OCI-LY7 (cell line): ENCODE data around the gene TAS2R1. TPM values are rescaled to one million over a fixed set of nuclear protein-coding genes. Genes with fewer than 3 reads are reported as not detected.
"Not testable (repeated sequence)": the region's sequence is repeated elsewhere in the genome, so short reads cannot be mapped to it uniquely, and the experiment has no call there.

ENCODE experiments used
- BruUV-seq: library from RNA; stranded (reverse); fragments of 400-500 nt; replicated peaks from 2 replicates; lab custom pipeline; 2021; lab: Mats Ljungman, UMichigan
- CTCF ChIA-PET: fragments of 300-600 bp; sonication (Branson Sonifier 250); formaldehyde crosslinking; loops from one replicate; lab custom pipeline; 2022; ENCODE audit warnings: antibody characterized with exemption; ENCODE audit not compliant: unreplicated experiment; lab: Charles Lee
- POLR2A ChIA-PET: fragments of 300-600 bp; sonication (Branson Sonifier 250); formaldehyde crosslinking; loops from one replicate; lab custom pipeline; 2022; ENCODE audit warnings: antibody characterized with exemption; lab: Charles Lee
- DNase-seq: peaks from one replicate; pipeline ENCODE4 v3.0.0-alpha.2; 2015; ENCODE audit warnings: low spot score
- H2AFZ ChIP-seq: fragments of 200-600 bp; sonication (generic), shearing (Covaris generic); 2 replicates; pipeline ENCODE4 v1.6.1; 2014; ENCODE audit warnings: mild to moderate bottlenecking, antibody characterized with exemption, low read length, moderate library complexity
- H3K27ac ChIP-seq: fragments of 200-600 bp; sonication (generic); 2 replicates; pipeline ENCODE4 v1.5.1; 2014; ENCODE audit warnings: mixed run types, low read depth, mild to moderate bottlenecking, moderate library complexity, low read length, inconsistent platforms; ENCODE audit not compliant: poor library complexity, severe bottlenecking
- H3K36me3 ChIP-seq: fragments of 200-600 bp; sonication (generic); 2 replicates; pipeline ENCODE4 v1.6.1; 2014; ENCODE audit warnings: mild to moderate bottlenecking, antibody characterized with exemption, low read length, moderate library complexity, mixed read lengths; ENCODE audit not compliant: insufficient read depth
- H3K4me1 ChIP-seq: fragments of 200-600 bp; sonication (generic); 2 replicates; pipeline ENCODE4 v1.5.1; 2014; ENCODE audit warnings: mild to moderate bottlenecking, low read length; ENCODE audit not compliant: insufficient read depth, poor library complexity, severe bottlenecking
- H3K4me2 ChIP-seq: fragments of 200-600 bp; sonication (generic); 2 replicates; pipeline ENCODE4 v1.6.1; 2014; ENCODE audit warnings: mild to moderate bottlenecking, low read length
- H3K4me3 ChIP-seq: fragments of 200-600 bp; sonication (generic); 2 replicates; pipeline ENCODE4 v1.5.1; 2014; ENCODE audit warnings: mild to moderate bottlenecking, low read depth, low read length; ENCODE audit not compliant: poor library complexity, severe bottlenecking
- H3K79me2 ChIP-seq: fragments of 200-600 bp; sonication (generic); 2 replicates; pipeline ENCODE4 v1.6.1; 2016; ENCODE audit warnings: low read depth, mild to moderate bottlenecking, low read length, moderate library complexity, mixed read lengths; ENCODE audit not compliant: insufficient read depth
- H3K9me2 ChIP-seq: fragments of 200-600 bp; sonication (generic); 2 replicates; pipeline ENCODE4 v1.6.1; 2016; ENCODE audit warnings: mild to moderate bottlenecking, low read length, mixed read lengths; ENCODE audit not compliant: insufficient read depth
- H3K9me3 ChIP-seq: fragments of 200-600 bp; sonication (generic); 2 replicates; pipeline ENCODE4 v1.6.1; 2014; ENCODE audit warnings: mild to moderate bottlenecking, mixed run types, low read length, mixed read lengths
- H4K20me1 ChIP-seq: fragments of 200-600 bp; sonication (generic); 2 replicates; pipeline ENCODE4 v1.6.1; 2014; ENCODE audit warnings: mild to moderate bottlenecking, antibody characterized with exemption, low read length, moderate library complexity, mixed read lengths; ENCODE audit not compliant: insufficient read depth
- CTCF ChIP-seq: fragments of 200-600 bp; sonication (generic); conservative IDR thresholded peaks from 2 replicates; pipeline ENCODE4 v1.5.1; 2014; ENCODE audit warnings: mild to moderate bottlenecking, antibody characterized with exemption, low read length, moderate library complexity, mixed read lengths
- EZH2phosphoT487 ChIP-seq: fragments of 200-600 bp; sonication (generic); IDR thresholded peaks from 2 replicates; pipeline ENCODE4 v1.6.1; 2018; ENCODE audit warnings: low read depth, borderline replicate concordance, mild to moderate bottlenecking, mixed run types, antibody characterized with exemption, low read length, moderate library complexity, mixed read lengths
- intact Hi-C: fragments of 100-400 bp; cut with micrococcal nuclease; formaldehyde crosslinking; loops from one replicate; pipeline ENCODE4 v1.10.0; 2022; ENCODE audit not compliant: unreplicated experiment
- total RNA-seq, 2 experiments: library from RNA; depleted of rRNA in 1 of 2; stranded (reverse); fragments of >200 nt in 1 of 2; shearing (Covaris generic) in 1 of 2; gene quantifications; 2 replicates each; pipeline ENCODE4 v1.2.3, GENCODE V29; 2014 to 2022

Gene TAS2R1
- total RNA-seq, 2 experiments from 2014 or later, result not detected

- no peaks in the 10 kb centered on the region for H4K20me1 ChIP-seq
- H3K27ac ChIP-seq, result no peak overlapping the region
- H3K36me3 ChIP-seq, result no peaks in the 10 kb centered on the region
- CTCF ChIA-PET, result no interaction called here
- BruUV-seq, result no TSS peak
- no peaks in the 10 kb centered on the region for H3K4me1 ChIP-seq
- no peaks in the 10 kb centered on the region for H3K9me2 ChIP-seq
- no peaks in the 10 kb centered on the region for H3K79me2 ChIP-seq
- POLR2A ChIA-PET, result no interaction called here
- intact Hi-C loops, result no loop called here
- no peak for DNase-seq
- no peak overlapping the region for H3K4me3 ChIP-seq
- TF ChIP-seq EZH2phosphoT487 (no peak), CTCF (no peak)
- no peak overlapping the region for H3K4me2 ChIP-seq
- H3K9me3 ChIP-seq, result no peaks in the 10 kb centered on the region
- H2AFZ ChIP-seq, result no peak overlapping the region
These were observed 29.0 kb downstream of the TAS2R1 start for GRCh38 chr5:9601055-9601739.

GRCh38 chr5:9599391-9599790 lies 30.8 kb downstream of the TAS2R1 start:
- CTCF ChIA-PET, result no interaction called here

GRCh38 chr5:9598329-9598728 lies 31.8 kb downstream of the TAS2R1 start:
- H3K27ac ChIP-seq, BruUV-seq, DNase-seq: not testable (repeated sequence)

More at GRCh38 chr5:9599391-9599790, 30.8 kb downstream of the TAS2R1 start:
- no peak for DNase-seq
- H2AFZ ChIP-seq, result no peak overlapping the region
- no peak overlapping the region for H3K4me2 ChIP-seq
- H3K9me3 ChIP-seq, result no peaks in the 10 kb centered on the region
- no peaks in the 10 kb centered on the region for H3K36me3 ChIP-seq
- no peak overlapping the region for H3K4me3 ChIP-seq
- no peaks in the 10 kb centered on the region for H3K79me2 ChIP-seq
- intact Hi-C loops, result no loop called here
- H3K27ac ChIP-seq, result no peak overlapping the region
- POLR2A ChIA-PET, result no interaction called here
- no TSS peak for BruUV-seq
- TF ChIP-seq EZH2phosphoT487, result no peak
- TF ChIP-seq CTCF, result no peak
- H3K4me1 ChIP-seq, result no peaks in the 10 kb centered on the region
- H3K9me2 ChIP-seq, result no peaks in the 10 kb centered on the region
- H4K20me1 ChIP-seq, result no peaks in the 10 kb centered on the region

GRCh38 chr5:9597322-9597721 lies 32.8 kb downstream of the TAS2R1 start:
- H3K9me3 ChIP-seq, H3K79me2 ChIP-seq, BruUV-seq, H3K4me3 ChIP-seq, CTCF ChIA-PET, H3K9me2 ChIP-seq, intact Hi-C loops, H2AFZ ChIP-seq, H3K4me1 ChIP-seq, H3K36me3 ChIP-seq, H3K4me2 ChIP-seq, H3K27ac ChIP-seq, DNase-seq, H4K20me1 ChIP-seq: not testable (repeated sequence)
- POLR2A ChIA-PET, result interaction anchor here (0.9 kb wide), 1 partner anchor 9 kb away, joined by 3 read pairs; no protein-coding TSS in a partner anchor

More at GRCh38 chr5:9598329-9598728, 31.8 kb downstream of the TAS2R1 start:
- CTCF ChIA-PET, H3K9me2 ChIP-seq, H3K9me3 ChIP-seq, intact Hi-C loops, H2AFZ ChIP-seq, H3K36me3 ChIP-seq, H4K20me1 ChIP-seq, POLR2A ChIA-PET, H3K4me3 ChIP-seq, H3K4me2 ChIP-seq, H3K4me1 ChIP-seq, H3K79me2 ChIP-seq: not testable (repeated sequence)
